Stimulated activated CD4-positive, alpha-beta T cell treated with anti-CD3 and anti-CD28 coated beads, Interleukin-1b, Interleukin-23, amount 100 ng/mL, for 48 hours (primary cell): ENCODE data around the gene ITGB1BP2.
"Not testable (repeated sequence)": the region's sequence is repeated elsewhere in the genome, so short reads cannot be mapped to it uniquely, and the experiment has no call there.

Source experiments
- DNase-seq: peaks from one replicate; pipeline ENCODE4 v3.0.0-alpha.2; 2020

ITGB1BP2 gene

GRCh38 chrX:71302461-71303213, 1.1 kb downstream of the ITGB1BP2 start:
- no peak for DNase-seq

GRCh38 chrX:71304561-71304960, 3.0 kb downstream of the ITGB1BP2 start:
- DNase-seq = no peak

- no peak for DNase-seq
Observed at GRCh38 chrX:71315917-71316316, 14.4 kb downstream of the ITGB1BP2 start.

GRCh38 chrX:71316959-71317358, 15.4 kb downstream of the ITGB1BP2 start:
- not testable (repeated sequence) for DNase-seq

GRCh38 chrX:71320126-71320525, 18.6 kb downstream of the ITGB1BP2 start:
- DNase-seq = no peak

- DNase-seq = no peak
Observed at GRCh38 chrX:71321731-71322130, 20.2 kb downstream of the ITGB1BP2 start.

GRCh38 chrX:71324452-71324851, 22.9 kb downstream of the ITGB1BP2 start:
- not testable (repeated sequence) for DNase-seq

- DNase-seq = no peak
Observed at GRCh38 chrX:71326394-71326793, 24.8 kb downstream of the ITGB1BP2 start.

- DNase-seq = not testable (repeated sequence)
Observed at GRCh38 chrX:71349151-71349665, 47.7 kb downstream of the ITGB1BP2 start.

GRCh38 chrX:71349867-71350266, 48.3 kb downstream of the ITGB1BP2 start:
- not testable (repeated sequence) for DNase-seq

GRCh38 chrX:71352439-71352838, 50.9 kb downstream of the ITGB1BP2 start:
- DNase-seq = not testable (repeated sequence)
